A673 (cell line): ENCODE results near the gene SUN1. TPM values are rescaled to one million over a fixed set of nuclear protein-coding genes. Genes with fewer than 3 reads are reported as not detected.
A peak's percentile ranks its signal among the peaks of the same experiment; 100 is the strongest.

Source experiments
- BruUV-seq: library from RNA; stranded (reverse); fragments of 400-500 nt; replicated peaks from 2 replicates; lab custom pipeline; 2021; lab: Mats Ljungman, UMichigan
- CTCF ChIA-PET: fragments of 300-600 bp; sonication (Branson Sonifier 250); formaldehyde crosslinking; loops from one replicate; lab custom pipeline; 2022; ENCODE audit warnings: antibody characterized with exemption; lab: Charles Lee
- POLR2A ChIA-PET: fragments of 300-600 bp; sonication (Branson Sonifier 250); formaldehyde crosslinking; loops from one replicate; lab custom pipeline; 2022; ENCODE audit warnings: antibody characterized with exemption; ENCODE audit not compliant: low non-redundant PET; lab: Charles Lee
- DNase-seq: peaks from one replicate; pipeline ENCODE4 v3.0.0-alpha.2; 2015; ENCODE audit warnings: low spot score
- H3K27ac ChIP-seq: fragments of 200-600 bp; sonication (generic); 2 replicates; pipeline ENCODE4 v1.5.1; 2016; ENCODE audit warnings: mixed run types, low read depth, mild to moderate bottlenecking, mixed read lengths, antibody characterized with exemption, low read length; ENCODE audit not compliant: poor library complexity, severe bottlenecking
- H3K27me3 ChIP-seq: fragments of 200-600 bp; sonication (generic); replicated peaks from 2 replicates; pipeline ENCODE4 v1.6.1; 2017; ENCODE audit warnings: mixed run types, low read depth, mild to moderate bottlenecking, mixed read lengths, antibody characterized with exemption, low read length; ENCODE audit not compliant: insufficient read depth, poor library complexity
- H3K36me3 ChIP-seq: fragments of 200-600 bp; sonication (generic); 2 replicates; pipeline ENCODE4 v1.6.1; 2016; ENCODE audit warnings: mixed run types, mild to moderate bottlenecking, mixed read lengths, antibody characterized with exemption, low read length; ENCODE audit not compliant: insufficient read depth, poor library complexity, severe bottlenecking
- H3K4me1 ChIP-seq: fragments of 200-600 bp; sonication (generic); 2 replicates; pipeline ENCODE4 v1.6.1; 2017; ENCODE audit warnings: mixed run types, mild to moderate bottlenecking, mixed read lengths, antibody characterized with exemption, low read length; ENCODE audit not compliant: insufficient read depth, poor library complexity, severe bottlenecking
- H3K4me3 ChIP-seq: fragments of 200-600 bp; sonication (generic); 2 replicates; pipeline ENCODE4 v1.5.1; 2016; ENCODE audit warnings: low read depth, mixed run types, mild to moderate bottlenecking, mixed read lengths, low read length; ENCODE audit not compliant: poor library complexity, severe bottlenecking
- H3K9me3 ChIP-seq: fragments of 200-600 bp; sonication (generic); 2 replicates; pipeline ENCODE4 v1.6.1; 2016; ENCODE audit warnings: mixed run types, low read depth, mild to moderate bottlenecking, mixed read lengths, antibody characterized with exemption, low read length; ENCODE audit not compliant: poor library complexity, severe bottlenecking
- EZH2 ChIP-seq: fragments of 200-600 bp; sonication (generic); IDR thresholded peaks from 2 replicates; pipeline ENCODE4 v1.6.1; 2017; ENCODE audit warnings: borderline replicate concordance, low read depth, mild to moderate bottlenecking, mixed read lengths, antibody characterized with exemption, low read length; ENCODE audit not compliant: poor library complexity, severe bottlenecking
- intact Hi-C: fragments of 100-400 bp; cut with micrococcal nuclease; formaldehyde crosslinking; loops from one replicate; pipeline ENCODE4 v1.10.0; 2022; ENCODE audit not compliant: unreplicated experiment
- total RNA-seq: library from RNA; stranded (reverse); gene quantifications from 2 replicates; pipeline ENCODE4 v1.2.3, GENCODE V29; 2021
- TF ChIP-seq, protein P1 (sequence below): fragments of 300-800, 200-600 bp; sonication (generic); conservative IDR thresholded peaks from 2 replicates; pipeline ENCODE4 v1.5.1; 2017; ENCODE audit warnings: low read depth, mild to moderate bottlenecking, antibody characterized with exemption, low read length, moderate library complexity, mixed read lengths

The SUN1 gene
- total RNA-seq, 1 experiment from 2014 or later: 189 TPM

DNA sequence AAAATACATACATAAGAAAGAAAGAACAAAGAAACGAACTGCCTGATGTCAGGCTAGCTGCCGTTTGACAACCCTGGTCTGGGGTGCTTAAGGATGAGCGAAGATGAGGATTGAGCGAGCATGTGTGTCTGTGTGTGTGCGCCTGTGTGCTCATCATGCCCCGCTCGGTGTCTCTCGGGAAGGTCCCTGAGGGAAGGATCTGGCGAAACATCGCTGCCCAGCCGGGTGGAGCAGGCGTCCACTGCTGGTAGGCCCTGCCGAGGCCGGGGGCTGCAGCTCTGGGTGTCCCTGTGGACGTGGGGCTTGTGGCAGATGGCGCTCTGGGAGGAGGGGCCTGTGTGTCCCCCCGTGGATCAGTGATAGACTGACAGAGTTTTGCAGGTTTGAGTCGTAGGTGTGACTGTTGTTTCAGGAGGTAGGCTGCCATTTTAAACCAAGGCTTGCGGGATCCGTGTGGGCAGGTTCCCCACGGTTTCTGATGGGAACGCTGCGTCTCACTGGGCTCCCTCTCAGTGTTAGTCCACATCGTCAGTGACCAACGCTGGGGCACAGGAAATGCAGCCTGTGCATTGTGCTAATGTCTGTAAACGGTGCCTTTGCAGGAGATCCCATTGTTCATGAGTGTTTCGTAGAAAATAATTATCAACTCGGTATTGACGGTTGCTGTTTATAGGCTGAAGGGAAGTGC is 5.9 kb upstream of the SUN1 start:
- CTCF ChIA-PET: no interaction called here
- POLR2A ChIA-PET: no interaction called here
- peaks cover 54% of the 10 kb centered on the region for H3K4me1 ChIP-seq
- DNase-seq: no peak
- intact Hi-C loops: no loop called here
- H3K27me3 ChIP-seq: no peaks in the 10 kb centered on the region
- H3K4me3 ChIP-seq: no peak overlapping the region
- H3K27ac ChIP-seq: peak overlapping the region; percentile 41
- BruUV-seq: no TSS peak
- TF ChIP-seq EZH2: no peak
- TF ChIP-seq, protein P1, sequence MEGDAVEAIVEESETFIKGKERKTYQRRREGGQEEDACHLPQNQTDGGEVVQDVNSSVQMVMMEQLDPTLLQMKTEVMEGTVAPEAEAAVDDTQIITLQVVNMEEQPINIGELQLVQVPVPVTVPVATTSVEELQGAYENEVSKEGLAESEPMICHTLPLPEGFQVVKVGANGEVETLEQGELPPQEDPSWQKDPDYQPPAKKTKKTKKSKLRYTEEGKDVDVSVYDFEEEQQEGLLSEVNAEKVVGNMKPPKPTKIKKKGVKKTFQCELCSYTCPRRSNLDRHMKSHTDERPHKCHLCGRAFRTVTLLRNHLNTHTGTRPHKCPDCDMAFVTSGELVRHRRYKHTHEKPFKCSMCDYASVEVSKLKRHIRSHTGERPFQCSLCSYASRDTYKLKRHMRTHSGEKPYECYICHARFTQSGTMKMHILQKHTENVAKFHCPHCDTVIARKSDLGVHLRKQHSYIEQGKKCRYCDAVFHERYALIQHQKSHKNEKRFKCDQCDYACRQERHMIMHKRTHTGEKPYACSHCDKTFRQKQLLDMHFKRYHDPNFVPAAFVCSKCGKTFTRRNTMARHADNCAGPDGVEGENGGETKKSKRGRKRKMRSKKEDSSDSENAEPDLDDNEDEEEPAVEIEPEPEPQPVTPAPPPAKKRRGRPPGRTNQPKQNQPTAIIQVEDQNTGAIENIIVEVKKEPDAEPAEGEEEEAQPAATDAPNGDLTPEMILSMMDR: no peak
- H3K9me3 ChIP-seq: no peaks in the 10 kb centered on the region
- H3K36me3 ChIP-seq: no peaks in the 10 kb centered on the region

DNA sequence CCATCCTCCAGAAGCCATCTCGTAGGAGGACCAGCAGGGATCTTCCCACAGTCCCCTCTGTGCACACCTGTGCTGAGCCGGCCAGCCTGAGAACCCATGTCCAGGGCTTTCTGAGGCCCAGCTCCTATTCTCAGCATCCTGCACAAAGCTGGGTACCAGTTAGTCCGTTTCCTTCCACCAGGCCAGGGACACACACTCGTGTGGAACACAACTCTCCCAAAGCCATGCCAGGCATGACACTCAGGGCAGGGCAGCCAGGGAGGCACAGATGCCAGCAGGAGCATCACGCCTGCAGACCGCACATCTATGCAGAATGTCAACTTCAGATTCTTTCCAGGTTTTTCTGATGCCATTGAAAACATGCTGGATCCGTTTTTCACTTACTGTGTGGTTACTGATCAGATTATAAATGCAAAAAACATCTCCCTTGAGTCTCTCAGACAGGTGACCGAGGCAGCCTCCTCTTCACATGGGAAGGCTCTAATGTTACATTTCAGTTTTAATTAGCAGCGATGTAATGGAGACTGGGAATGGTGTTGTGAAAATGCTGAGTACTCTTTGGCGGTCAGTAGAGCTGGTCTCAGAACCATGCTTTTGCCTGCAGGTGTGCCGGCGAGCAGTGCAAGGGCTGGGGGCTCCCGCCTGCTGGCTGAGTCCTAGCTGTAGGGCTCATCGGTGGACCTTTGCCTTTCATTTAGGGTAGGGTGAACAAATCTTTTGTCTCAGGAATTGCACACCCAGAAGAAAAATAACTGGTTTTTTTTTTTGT is 3.3 kb upstream of the SUN1 start:
- H3K4me1 ChIP-seq: peaks cover 40% of the 10 kb centered on the region
- ChIA-PET CTCF (no interaction called here), POLR2A (no interaction called here)
- H3K4me3 ChIP-seq: no peak overlapping the region
- intact Hi-C loops: no loop called here
- no peaks in the 10 kb centered on the region for H3K27me3 ChIP-seq
- TF ChIP-seq EZH2: no peak
- TF ChIP-seq, protein P1: no peak
- no peaks in the 10 kb centered on the region for H3K9me3 ChIP-seq
- H3K36me3 ChIP-seq: no peaks in the 10 kb centered on the region
- BruUV-seq: no TSS peak
- H3K27ac ChIP-seq: peak overlapping the region; percentile 2
- DNase-seq: no peak

DNA sequence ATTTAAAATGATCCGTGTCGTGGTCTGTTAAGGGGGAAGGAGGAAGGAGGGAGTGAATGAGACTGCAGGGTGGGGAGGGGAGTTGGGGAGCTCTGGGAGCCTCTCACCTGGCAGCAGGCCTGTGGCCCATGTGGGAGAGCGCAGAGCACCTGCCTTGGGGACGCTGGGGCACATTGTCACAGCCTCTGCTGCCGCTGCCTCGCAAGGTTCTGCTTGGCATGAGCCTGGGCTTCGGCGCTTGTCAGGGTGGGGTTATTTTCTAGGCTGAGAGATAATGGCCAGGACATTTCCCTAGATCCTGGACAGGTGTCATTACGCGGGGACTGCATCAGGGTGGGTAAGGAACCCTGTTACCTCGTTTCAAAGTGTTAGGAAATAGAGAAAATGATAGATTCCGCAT is 2.2 kb upstream of the SUN1 start:
- intact Hi-C loops: no loop called here
- Histone ChIP-seq H3K4me1 (peaks cover 33% of the 10 kb centered on the region), H3K9me3 (no peaks in the 10 kb centered on the region), H3K4me3 (no peak overlapping the region), H3K27me3 (no peaks in the 10 kb centered on the region), H3K36me3 (peaks cover 2% of the 10 kb centered on the region), H3K27ac (peak overlapping the region; percentile 10)
- CTCF ChIA-PET: no interaction called here
- no peak for TF ChIP-seq EZH2
- TF ChIP-seq, protein P1: no peak
- no TSS peak for BruUV-seq
- POLR2A ChIA-PET: no interaction called here
- no peak for DNase-seq
